SW480 (cell line): Measurements from ENCODE around the gene CHRFAM7A.
"Not testable (repeated sequence)": the region's sequence is repeated elsewhere in the genome, so short reads cannot be mapped to it uniquely, and the experiment has no call there.

ENCODE experiments used
- DNase-seq: peaks from one replicate; pipeline ENCODE4 v3.0.0-alpha.2; 2016; ENCODE audit warnings: low spot score

Gene CHRFAM7A

GRCh38 chr15:30392766-30393663 is at the start of gene CHRFAM7A:
CHRFAM7A (minus strand) TSS chr15:30393540; CDS start chr15:30383351, 10,189 bp downstream.
- DNase-seq: not testable (repeated sequence)

- DNase-seq: not testable (repeated sequence)
Observed at GRCh38 chr15:30438348-30438747, 45.0 kb upstream of the CHRFAM7A start.

- DNase-seq: not testable (repeated sequence)
Observed at GRCh38 chr15:30435878-30436277, 42.5 kb upstream of the CHRFAM7A start.

GRCh38 chr15:30420723-30421122 is 27.4 kb upstream of the CHRFAM7A start:
- DNase-seq: not testable (repeated sequence)

- not testable (repeated sequence) for DNase-seq
Observed at GRCh38 chr15:30414160-30414559, 20.8 kb upstream of the CHRFAM7A start, which contains the start of gene GOLGA8R. GOLGA8R (minus strand) TSS chr15:30414260; CDS start chr15:30414162, 98 bp downstream.

- DNase-seq: not testable (repeated sequence)
Observed at GRCh38 chr15:30407636-30408035, 14.3 kb upstream of the CHRFAM7A start.

- not testable (repeated sequence) for DNase-seq
Observed at GRCh38 chr15:30398988-30399387, 5.6 kb upstream of the CHRFAM7A start.

GRCh38 chr15:30393664-30393991 is 288 bp upstream of the CHRFAM7A start:
- not testable (repeated sequence) for DNase-seq

- DNase-seq: not testable (repeated sequence)
Observed at GRCh38 chr15:30386318-30386887, 6.9 kb downstream of the CHRFAM7A start.

GRCh38 chr15:30377082-30377413 is 16.3 kb downstream of the CHRFAM7A start:
- not testable (repeated sequence) for DNase-seq

GRCh38 chr15:30376375-30377081 is 16.8 kb downstream of the CHRFAM7A start:
- not testable (repeated sequence) for DNase-seq

GRCh38 chr15:30375872-30376271 is 17.5 kb downstream of the CHRFAM7A start:
- not testable (repeated sequence) for DNase-seq

- not testable (repeated sequence) for DNase-seq
Observed at GRCh38 chr15:30374862-30375261, 18.5 kb downstream of the CHRFAM7A start.

GRCh38 chr15:30368271-30368670 is 25.1 kb downstream of the CHRFAM7A start:
- DNase-seq: not testable (repeated sequence)

- not testable (repeated sequence) for DNase-seq
Observed at GRCh38 chr15:30367246-30367645, 26.1 kb downstream of the CHRFAM7A start.

- not testable (repeated sequence) for DNase-seq
Observed at GRCh38 chr15:30361404-30361803, 31.9 kb downstream of the CHRFAM7A start.

GRCh38 chr15:30360990-30361389 is 32.4 kb downstream of the CHRFAM7A start:
- DNase-seq: not testable (repeated sequence)

- DNase-seq: not testable (repeated sequence)
Observed at GRCh38 chr15:30355043-30355442, 38.3 kb downstream of the CHRFAM7A start.

GRCh38 chr15:30349803-30350202 is 43.5 kb downstream of the CHRFAM7A start:
- not testable (repeated sequence) for DNase-seq

- not testable (repeated sequence) for DNase-seq
Observed at GRCh38 chr15:30336584-30336983, 56.8 kb downstream of the CHRFAM7A start.

GRCh38 chr15:30334152-30334551 is 59.2 kb downstream of the CHRFAM7A start:
- DNase-seq: not testable (repeated sequence)

GRCh38 chr15:30326145-30326544 is 67.2 kb downstream of the CHRFAM7A start:
- not testable (repeated sequence) for DNase-seq
